Activated T-cell treated with anti-CD3 and anti-CD28 coated beads, Interleukin-2, amount 50 U/mL, for 48 hours (primary cell): ENCODE measurements around the gene SVIP.

Experiments
- DNase-seq, 2 experiments: peaks; one replicate each; pipeline ENCODE4 v3.0.0-alpha.2; 2020

The SVIP gene

DNA sequence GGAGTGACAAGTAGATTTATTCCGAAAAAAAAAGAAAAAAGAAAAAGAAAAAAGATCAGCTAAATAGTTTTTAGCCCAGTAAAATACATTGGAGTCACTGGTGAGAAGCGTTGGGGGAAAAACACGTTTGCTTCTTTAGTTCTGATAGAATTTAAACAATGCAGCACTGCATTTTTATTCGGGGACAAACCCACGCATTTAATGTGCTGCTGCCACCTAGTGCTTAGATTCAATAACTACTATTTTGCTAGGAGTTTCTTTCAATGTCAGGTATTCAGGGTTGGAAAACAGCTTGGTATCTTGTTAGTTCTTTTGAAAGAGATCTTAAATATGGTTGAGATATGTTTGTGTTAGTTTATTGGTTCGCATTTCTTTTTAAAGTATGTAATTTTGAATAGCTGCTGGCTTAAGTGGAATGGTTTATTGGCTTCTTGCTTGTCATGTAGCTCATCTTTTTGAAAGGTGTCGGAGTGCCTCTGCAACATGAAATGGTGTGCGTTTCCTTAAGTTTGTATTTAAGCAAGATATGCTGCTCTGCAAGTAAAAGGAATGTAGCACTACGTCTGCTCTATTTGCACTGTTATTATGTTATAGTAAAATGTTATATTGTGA is 41.9 kb downstream of the SVIP start:
- DNase-seq = peak in 1 of 2 experiments; percentile 20

DNA sequence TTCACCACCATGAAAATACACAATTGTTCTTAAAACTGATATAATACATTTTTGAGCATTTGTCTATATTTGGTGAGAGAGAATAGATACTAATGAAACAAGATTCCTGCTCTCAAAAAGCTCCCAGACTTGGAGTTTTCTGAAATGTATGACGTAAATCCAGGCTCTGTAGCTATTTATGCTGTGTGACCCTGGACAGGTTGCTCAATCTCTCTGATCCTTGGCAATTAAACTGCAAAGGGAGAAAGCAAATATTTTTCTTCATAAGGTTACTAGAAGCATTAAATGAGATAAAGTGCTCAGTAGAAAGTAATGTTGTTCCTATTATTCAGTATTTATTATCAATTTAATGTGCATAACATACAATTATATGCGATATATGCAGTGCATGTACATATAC is 42.5 kb downstream of the SVIP start:
- no peak for DNase-seq

DNA sequence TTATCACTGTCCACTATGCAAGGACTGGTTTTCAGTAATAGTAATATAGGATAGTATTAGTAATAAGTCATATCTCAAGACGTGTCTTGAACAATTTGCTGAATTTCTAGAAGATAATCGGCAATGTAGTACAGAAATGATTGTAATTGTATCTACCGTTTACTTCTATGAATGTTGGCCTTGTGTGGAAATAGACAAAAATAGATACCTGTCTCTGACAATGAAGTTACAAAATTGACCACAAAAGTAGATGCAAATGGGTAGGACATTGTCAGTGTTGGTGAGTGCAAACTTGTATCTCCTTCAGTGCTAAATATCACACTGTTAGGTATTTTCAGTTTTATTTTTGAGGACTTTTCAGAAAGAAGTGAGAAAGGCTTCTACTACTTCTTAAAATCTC is 43.1 kb downstream of the SVIP start:
- no peak for DNase-seq

DNA sequence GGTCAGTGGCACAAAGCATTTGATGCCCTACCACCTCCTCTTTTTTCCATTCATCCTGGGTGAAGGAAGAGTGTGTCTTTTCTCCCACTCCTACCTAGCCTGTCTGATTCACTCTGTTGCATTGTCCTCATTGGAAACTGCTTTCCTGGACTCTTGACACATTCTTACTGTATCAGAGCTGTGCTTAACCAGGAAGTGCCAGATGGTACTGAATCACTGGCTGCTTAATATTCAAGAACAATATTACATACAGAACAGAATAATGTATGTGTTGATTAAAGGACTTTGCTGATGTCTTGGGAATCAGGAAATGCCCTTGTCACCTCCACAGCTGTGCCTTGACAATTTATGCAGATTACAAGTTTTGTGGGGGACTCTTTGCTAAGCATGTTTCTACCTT is 44.4 kb downstream of the SVIP start:
- DNase-seq = no peak

GRCh38 chr11:22780952-22781593 is 48.5 kb downstream of the SVIP start:
- DNase-seq = no peak

- DNase-seq = no peak
Observed at GRCh38 chr11:22779850-22780249, 49.8 kb downstream of the SVIP start.

GRCh38 chr11:22778642-22779041 is 51.0 kb downstream of the SVIP start:
- DNase-seq = no peak

DNA sequence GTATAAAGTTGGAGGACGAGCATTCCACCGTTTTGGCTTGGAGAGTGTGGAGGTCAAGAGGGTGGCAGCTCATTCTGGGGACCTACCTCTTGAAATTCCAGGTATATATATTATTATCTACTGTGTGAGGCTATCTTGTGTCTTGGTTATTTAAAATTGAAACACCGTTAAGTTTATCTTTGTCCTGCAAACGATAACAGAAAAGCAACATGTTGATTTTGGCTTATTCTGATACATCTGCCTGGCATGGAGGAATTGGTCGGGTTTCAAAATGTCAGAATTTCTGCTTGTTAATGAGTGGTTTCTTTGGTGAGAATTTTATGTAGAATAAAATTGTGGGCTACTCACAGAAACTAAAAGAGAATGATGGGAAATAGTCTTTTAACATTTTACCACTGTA is 54.4 kb downstream of the SVIP start:
- DNase-seq = no peak

DNA sequence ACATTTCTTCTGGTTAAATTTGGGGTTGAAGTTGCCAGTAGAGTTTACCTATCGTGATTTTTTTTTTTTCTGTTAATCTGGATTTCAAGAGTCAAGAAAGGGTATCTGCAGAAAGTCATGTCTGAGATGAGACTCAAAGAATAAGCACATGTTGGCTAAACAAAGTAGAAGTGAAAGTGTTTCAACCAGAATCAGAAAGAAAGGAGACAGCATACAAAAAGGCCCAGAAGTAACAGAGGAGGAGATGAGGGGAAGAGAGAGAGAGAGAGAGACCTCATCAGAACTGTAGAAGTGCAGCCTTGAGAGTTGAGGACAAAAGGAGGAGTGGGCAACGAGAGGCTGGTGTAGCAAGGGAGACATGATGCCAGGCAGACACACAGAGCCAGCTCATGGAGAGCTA is 54.9 kb downstream of the SVIP start:
- DNase-seq = no peak

DNA sequence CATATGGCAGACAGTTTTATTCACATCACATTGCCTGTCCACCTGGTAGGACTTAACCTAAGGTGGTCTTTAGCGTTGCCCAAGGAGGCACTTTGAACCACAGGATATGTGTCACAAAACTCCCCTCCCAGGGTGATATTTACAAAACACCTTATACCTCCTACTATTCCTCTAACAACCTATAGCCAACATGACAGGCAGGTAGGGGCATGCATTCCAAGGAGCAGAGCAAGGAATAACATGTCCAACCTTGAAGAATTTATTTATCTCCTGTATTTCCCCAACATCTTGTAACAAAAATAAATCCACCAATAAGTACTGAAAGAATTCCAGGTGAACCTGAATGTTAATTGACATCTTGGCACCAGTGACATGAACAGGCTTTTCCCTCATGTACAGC is 60.5 kb downstream of the SVIP start:
- DNase-seq = no peak
